ENCODE measurements around the gene ANXA1. TPM values are rescaled to one million over a fixed set of nuclear protein-coding genes. Genes with fewer than 3 reads are reported as not detected.

ANXA1 gene, protein sequence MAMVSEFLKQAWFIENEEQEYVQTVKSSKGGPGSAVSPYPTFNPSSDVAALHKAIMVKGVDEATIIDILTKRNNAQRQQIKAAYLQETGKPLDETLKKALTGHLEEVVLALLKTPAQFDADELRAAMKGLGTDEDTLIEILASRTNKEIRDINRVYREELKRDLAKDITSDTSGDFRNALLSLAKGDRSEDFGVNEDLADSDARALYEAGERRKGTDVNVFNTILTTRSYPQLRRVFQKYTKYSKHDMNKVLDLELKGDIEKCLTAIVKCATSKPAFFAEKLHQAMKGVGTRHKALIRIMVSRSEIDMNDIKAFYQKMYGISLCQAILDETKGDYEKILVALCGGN
- total RNA-seq: 525 and 578 TPM in 2 replicates
- polyA plus RNA-seq: 313 and 403 TPM in 2 replicates
- 739 and 850 TPM in 2 replicates for polyA plus RNA-seq (2011; cell fraction: cytosol; rRNA removed)
- 853 and 889 TPM in 2 replicates for polyA plus RNA-seq (2011; cell fraction: nucleus; rRNA removed)
- 651 and 824 TPM in 2 replicates for polyA plus RNA-seq (2012)
- 346 and 389 TPM in 2 replicates for polyA minus RNA-seq
- 99.6 TPM for polyA minus RNA-seq (2011; cell fraction: cytosol; rRNA and poly(A)+ RNA removed)
- polyA minus RNA-seq (2011; cell fraction: nucleus; rRNA and poly(A)+ RNA removed): 497 and 541 TPM in 2 replicates
- Bru-seq, nascent RNA: percentile 99 among the genes with signal in this experiment
- BruChase-seq, experiment 1, labeled RNA remaining after a 6-hour chase: percentile 98 among the genes with signal in this experiment
- BruChase-seq, experiment 2, labeled RNA remaining after a 2-hour chase: percentile 94 among the genes with signal in this experiment
- long read RNA-seq, transcript ANXA1-201 (13 exons, 1,509 nt): major isoform, 5,266 of 5,572 reads
- long read RNA-seq, transcript ANXA1-202 (12 exons, 2,209 nt): minor isoform, 12 of 5,572 reads
- long read RNA-seq, partial matches to known transcripts: 30 of 5,572 reads
- long read RNA-seq, other reads (novel, unspliced or antisense): 262 of 5,572 reads

DNA sequence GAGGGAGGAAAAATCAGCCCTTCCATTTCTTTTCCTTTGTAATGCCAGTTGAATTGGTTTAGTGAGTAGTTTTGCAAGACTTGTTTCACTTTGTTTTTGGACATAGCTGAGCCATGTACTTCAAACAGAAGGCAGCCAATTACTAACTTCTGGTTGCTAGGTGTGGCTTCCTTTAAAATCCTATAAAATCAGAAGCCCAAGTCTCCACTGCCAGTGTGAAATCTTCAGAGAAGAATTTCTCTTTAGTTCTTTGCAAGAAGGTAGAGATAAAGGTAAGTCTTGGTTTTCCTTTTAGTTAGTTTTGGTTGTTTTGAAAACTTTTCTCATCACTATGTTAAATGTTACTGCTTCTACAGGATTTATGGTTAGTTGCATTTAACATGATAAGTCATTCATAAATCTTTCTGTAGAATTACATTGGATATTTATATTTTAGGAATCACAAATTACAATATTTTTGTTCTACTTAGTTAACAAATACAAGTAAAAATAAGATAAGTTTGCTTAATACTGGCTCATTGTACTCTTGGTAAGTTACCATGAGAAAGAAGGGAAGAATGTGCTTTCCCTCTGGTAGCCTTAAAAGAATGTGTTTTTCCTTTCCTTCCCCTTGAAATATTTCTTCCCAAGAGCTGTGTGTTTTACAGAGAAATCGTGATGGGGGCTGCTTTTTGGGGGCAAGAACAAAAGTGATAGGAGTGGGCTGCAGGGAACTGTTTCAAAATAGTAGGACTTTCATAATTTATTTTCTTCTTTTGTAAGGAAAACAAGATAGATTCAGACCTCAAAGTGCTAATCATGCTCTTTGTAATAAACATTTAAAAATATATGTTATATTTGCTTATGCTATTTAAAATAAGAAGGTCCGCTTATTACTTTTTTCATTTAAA, at the start of gene ANXA1:
TSS of gene ANXA1 (plus strand) at position 213 of the 890 bp plus-strand sequence. CDS start 6,671 bp downstream, outside the sequence.
- H3K36me3 ChIP-seq (ENCODE audit: control insufficient read depth in 2 of 2, extremely low read depth in 1 of 2, insufficient read depth in 2 of 2, low read length in 2 of 2): peaks cover 0 to 7% of the 10 kb centered on the region in 2 experiments
- FAIRE-seq (peak; percentile 26), DNase-seq (ENCODE audit: low read depth, low spot score) (peak; percentile 77)
- no peaks in the 10 kb centered on the region for H3K27me3 ChIP-seq (ENCODE audit: control insufficient read depth in 2 of 2, insufficient read depth in 2 of 2, low read length in 2 of 2)
- TF ChIP-seq GATA2 (IDR thresholded peaks at IDR 0.05; ENCODE audit: insufficient read depth, insufficient read length, low read depth, low read length): no peak
- TF ChIP-seq FOS (IDR thresholded peaks at IDR 0.05; ENCODE audit: borderline replicate concordance, insufficient read depth, low read length): peak; percentile 2
- no peak for TF ChIP-seq MYC (IDR thresholded peaks at IDR 0.05; ENCODE audit: low read depth, low read length)
- TF ChIP-seq POLR2AphosphoS5 (IDR thresholded peaks at IDR 0.05; ENCODE audit: insufficient read depth, low read depth, low read length): peak; percentile 88
- peak; percentile 98 for TF ChIP-seq POLR2A (IDR thresholded peaks at IDR 0.05; ENCODE audit: low read depth, low read length)
- TF ChIP-seq JUN (IDR thresholded peaks at IDR 0.05; ENCODE audit: borderline replicate concordance, insufficient read depth, insufficient read length, low read depth): peak; percentile 14
- TF ChIP-seq, protein P1, sequence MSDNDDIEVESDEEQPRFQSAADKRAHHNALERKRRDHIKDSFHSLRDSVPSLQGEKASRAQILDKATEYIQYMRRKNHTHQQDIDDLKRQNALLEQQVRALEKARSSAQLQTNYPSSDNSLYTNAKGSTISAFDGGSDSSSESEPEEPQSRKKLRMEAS (IDR thresholded peaks at IDR 0.05; ENCODE audit: insufficient read depth, insufficient read length): no peak
- no peak for TF ChIP-seq EZH2 (IDR thresholded peaks at IDR 0.05; ENCODE audit: borderline replicate concordance, low read depth, low read length, severe bottlenecking)
- TF ChIP-seq, protein P2, sequence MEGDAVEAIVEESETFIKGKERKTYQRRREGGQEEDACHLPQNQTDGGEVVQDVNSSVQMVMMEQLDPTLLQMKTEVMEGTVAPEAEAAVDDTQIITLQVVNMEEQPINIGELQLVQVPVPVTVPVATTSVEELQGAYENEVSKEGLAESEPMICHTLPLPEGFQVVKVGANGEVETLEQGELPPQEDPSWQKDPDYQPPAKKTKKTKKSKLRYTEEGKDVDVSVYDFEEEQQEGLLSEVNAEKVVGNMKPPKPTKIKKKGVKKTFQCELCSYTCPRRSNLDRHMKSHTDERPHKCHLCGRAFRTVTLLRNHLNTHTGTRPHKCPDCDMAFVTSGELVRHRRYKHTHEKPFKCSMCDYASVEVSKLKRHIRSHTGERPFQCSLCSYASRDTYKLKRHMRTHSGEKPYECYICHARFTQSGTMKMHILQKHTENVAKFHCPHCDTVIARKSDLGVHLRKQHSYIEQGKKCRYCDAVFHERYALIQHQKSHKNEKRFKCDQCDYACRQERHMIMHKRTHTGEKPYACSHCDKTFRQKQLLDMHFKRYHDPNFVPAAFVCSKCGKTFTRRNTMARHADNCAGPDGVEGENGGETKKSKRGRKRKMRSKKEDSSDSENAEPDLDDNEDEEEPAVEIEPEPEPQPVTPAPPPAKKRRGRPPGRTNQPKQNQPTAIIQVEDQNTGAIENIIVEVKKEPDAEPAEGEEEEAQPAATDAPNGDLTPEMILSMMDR (IDR thresholded peaks at IDR 0.05; ENCODE audit: extremely low read depth in 1 of 2, insufficient read depth in 1 of 2, low read depth in 1 of 2, low read length in 2 of 2): no peak
- H3K9me1 ChIP-seq (replicated peaks; ENCODE audit: control insufficient read depth, extremely low read depth, insufficient read depth, low read length): no peaks in the 10 kb centered on the region
- ChIA-PET CTCF (interaction anchor here (1.1 to 3.3 kb wide), 5 partner anchors 8 to 44 kb away, joined by 4 to 35 read pairs (median 4); no protein-coding TSS in a partner anchor), POLR2A (interaction anchor here (0.9 to 1.5 kb wide), 3 partner anchors 43 to 202 kb away, joined by 3 to 4 read pairs (median 4); no protein-coding TSS in a partner anchor)
- H3K4me2 ChIP-seq (ENCODE audit: insufficient read depth, low read length): peak within 1 kb of the TSS; percentile 76
- peak within 1 kb of the TSS; percentile 77 for H3K27ac ChIP-seq (ENCODE audit: insufficient read depth, low read depth, low read length)
- H3K79me2 ChIP-seq (ENCODE audit: control insufficient read depth, insufficient read depth, low read length): peaks cover 58% of the 10 kb centered on the region
- peaks cover 9% of the 10 kb centered on the region for H4K20me1 ChIP-seq (replicated peaks; ENCODE audit: control insufficient read depth, extremely low read depth, insufficient read depth, low read length)
- intact Hi-C loops (cut with micrococcal nuclease) (loop anchor here (1.0 to 10.0 kb wide), 4 partner anchors 20 to 787 kb away; partner anchors contain the start of gene ZFAND5), dilution Hi-C loops (cut with MboI; ENCODE audit: extremely low pct_ligation_motif_present, low sequenced_read_pairs) (no loop called here)
- BruUV-seq (replicated peaks): TSS peak; percentile 61
- H3K4me1 ChIP-seq (ENCODE audit: control insufficient read depth, extremely low read depth, insufficient read depth, low read length): peaks cover 63% of the 10 kb centered on the region
- H3K4me3 ChIP-seq (replicated peaks in 1 of 3; ENCODE audit: insufficient read depth in 1 of 3, low read depth in 1 of 3, low read length in 3 of 3): peak within 1 kb of the TSS; percentile 60 to 98 (median 68)
- no peak within 1 kb of the TSS for H2AFZ ChIP-seq (ENCODE audit: low read depth, low read length)
- H3K9me3 ChIP-seq (replicated peaks; ENCODE audit: control insufficient read depth, insufficient read depth, low read length): no peaks in the 10 kb centered on the region
- H3K9ac ChIP-seq (replicated peaks; ENCODE audit: extremely low read depth, insufficient read depth, low read length): peak within 1 kb of the TSS; percentile 99
